ENCODE measurements around the gene PHRF1. TPM values are rescaled to one million over a fixed set of nuclear protein-coding genes. Genes with fewer than 3 reads are reported as not detected.

The PHRF1 gene
- total and polyA plus RNA-seq, 9 donors: 3.8 to 34.2 (median 28.8) TPM

DNA sequence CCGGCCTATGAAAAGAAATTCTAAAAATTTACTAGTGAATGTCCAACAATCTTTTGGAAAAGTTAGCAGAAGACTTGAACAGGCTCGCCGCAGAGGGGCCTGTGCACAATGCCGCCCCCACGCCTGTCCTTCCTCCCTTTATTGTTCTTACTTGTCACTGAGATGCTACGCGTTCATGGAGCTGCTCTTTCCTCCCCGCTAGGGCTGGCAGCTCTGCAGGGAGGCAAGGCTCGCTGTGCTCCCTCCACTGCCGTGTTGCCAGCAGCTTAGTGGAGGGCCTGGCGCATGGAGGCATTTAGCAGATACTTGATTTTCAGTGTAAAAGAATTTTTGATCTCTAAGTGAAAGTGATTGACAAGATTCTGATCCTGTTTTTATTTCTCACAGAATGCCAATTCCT, 14.7 kb downstream of the PHRF1 start:
- Histone ChIP-seq H3K27me3 (no peaks in the 10 kb centered on the region), H3K27ac (no peak overlapping the region), H3K4me3 (no peak overlapping the region), H3K4me1 (ENCODE audit: insufficient read depth) (no peaks in the 10 kb centered on the region), H3K36me3 (no peaks in the 10 kb centered on the region), H3K9me3 (no peaks in the 10 kb centered on the region)
- TF ChIP-seq, protein P1, sequence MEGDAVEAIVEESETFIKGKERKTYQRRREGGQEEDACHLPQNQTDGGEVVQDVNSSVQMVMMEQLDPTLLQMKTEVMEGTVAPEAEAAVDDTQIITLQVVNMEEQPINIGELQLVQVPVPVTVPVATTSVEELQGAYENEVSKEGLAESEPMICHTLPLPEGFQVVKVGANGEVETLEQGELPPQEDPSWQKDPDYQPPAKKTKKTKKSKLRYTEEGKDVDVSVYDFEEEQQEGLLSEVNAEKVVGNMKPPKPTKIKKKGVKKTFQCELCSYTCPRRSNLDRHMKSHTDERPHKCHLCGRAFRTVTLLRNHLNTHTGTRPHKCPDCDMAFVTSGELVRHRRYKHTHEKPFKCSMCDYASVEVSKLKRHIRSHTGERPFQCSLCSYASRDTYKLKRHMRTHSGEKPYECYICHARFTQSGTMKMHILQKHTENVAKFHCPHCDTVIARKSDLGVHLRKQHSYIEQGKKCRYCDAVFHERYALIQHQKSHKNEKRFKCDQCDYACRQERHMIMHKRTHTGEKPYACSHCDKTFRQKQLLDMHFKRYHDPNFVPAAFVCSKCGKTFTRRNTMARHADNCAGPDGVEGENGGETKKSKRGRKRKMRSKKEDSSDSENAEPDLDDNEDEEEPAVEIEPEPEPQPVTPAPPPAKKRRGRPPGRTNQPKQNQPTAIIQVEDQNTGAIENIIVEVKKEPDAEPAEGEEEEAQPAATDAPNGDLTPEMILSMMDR (IDR thresholded peaks at IDR 0.05): no peak
- no peak for TF ChIP-seq EP300 (IDR thresholded peaks at IDR 0.05)
- no peak for TF ChIP-seq POLR2A (IDR thresholded peaks at IDR 0.05)
- DNase-seq: no peak
- WGBS, 3 donors: 74 to 79% (median 78%) methylated on average over 11 of the region's 11 CpGs
- intact Hi-C loops (cut with DNase I): no loop called here

DNA sequence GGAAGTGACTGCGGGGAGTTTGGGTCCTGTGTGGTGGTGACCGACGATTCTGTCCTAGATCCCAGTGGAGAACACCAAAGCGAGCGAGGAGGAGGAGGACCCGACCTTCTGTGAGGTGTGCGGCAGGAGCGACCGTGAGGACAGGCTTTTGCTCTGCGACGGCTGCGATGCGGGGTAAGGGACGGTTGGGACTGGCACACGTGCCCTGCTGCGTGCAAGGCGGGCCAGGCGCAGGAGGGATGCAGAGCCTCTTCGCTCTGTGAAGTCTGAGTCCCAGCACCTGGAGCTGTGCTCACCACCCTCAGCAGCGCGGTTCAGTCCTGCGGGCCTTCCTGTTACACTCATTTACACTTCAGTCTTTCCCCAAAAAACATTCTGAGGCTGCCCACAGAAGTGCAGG, 16.2 kb downstream of the PHRF1 start:
- Histone ChIP-seq H3K27ac (no peak overlapping the region), H3K4me1 (ENCODE audit: insufficient read depth) (no peaks in the 10 kb centered on the region), H3K4me3 (no peak overlapping the region), H3K27me3 (no peaks in the 10 kb centered on the region), H3K9me3 (no peaks in the 10 kb centered on the region), H3K36me3 (no peaks in the 10 kb centered on the region)
- TF ChIP-seq, protein P1 (IDR thresholded peaks at IDR 0.05): no peak
- TF ChIP-seq EP300 (IDR thresholded peaks at IDR 0.05) (no peak), POLR2A (IDR thresholded peaks at IDR 0.05) (no peak)
- 94 to 96% (median 95%) methylated on average over 22 of the region's 22 CpGs for WGBS, 3 donors
- intact Hi-C loops (cut with DNase I): no loop called here
- no peak for DNase-seq

DNA sequence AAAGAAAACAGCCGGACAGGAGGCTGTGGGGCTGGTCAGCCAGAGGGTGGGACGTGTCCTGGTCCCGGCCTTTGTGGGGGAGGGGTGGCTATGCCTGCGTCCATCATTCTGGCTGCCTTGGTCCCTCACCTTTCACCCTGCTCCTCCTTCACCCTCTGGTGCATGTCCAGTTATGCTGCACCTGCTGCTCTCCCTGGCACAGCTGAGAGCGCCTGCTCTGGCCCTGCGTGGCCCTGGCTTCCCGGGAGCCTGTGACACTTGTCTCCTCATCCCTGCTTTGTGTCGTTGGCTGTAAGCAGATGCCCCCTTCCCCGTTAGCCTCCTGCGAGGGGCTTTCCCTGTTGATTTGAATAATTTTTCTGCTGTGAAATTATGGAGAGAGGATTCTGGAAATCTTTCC, 16.6 kb downstream of the PHRF1 start:
- Histone ChIP-seq H3K36me3 (no peaks in the 10 kb centered on the region), H3K4me3 (no peak overlapping the region), H3K27me3 (no peaks in the 10 kb centered on the region), H3K4me1 (ENCODE audit: insufficient read depth) (no peaks in the 10 kb centered on the region), H3K9me3 (no peaks in the 10 kb centered on the region), H3K27ac (no peak overlapping the region)
- DNase-seq: no peak
- WGBS, 3 donors: 81 to 90% (median 84%) methylated on average over 10 of the region's 10 CpGs
- TF ChIP-seq POLR2A (IDR thresholded peaks at IDR 0.05) (no peak), EP300 (IDR thresholded peaks at IDR 0.05) (no peak)
- TF ChIP-seq, protein P1 (IDR thresholded peaks at IDR 0.05): no peak
- intact Hi-C loops (cut with DNase I): no loop called here

DNA sequence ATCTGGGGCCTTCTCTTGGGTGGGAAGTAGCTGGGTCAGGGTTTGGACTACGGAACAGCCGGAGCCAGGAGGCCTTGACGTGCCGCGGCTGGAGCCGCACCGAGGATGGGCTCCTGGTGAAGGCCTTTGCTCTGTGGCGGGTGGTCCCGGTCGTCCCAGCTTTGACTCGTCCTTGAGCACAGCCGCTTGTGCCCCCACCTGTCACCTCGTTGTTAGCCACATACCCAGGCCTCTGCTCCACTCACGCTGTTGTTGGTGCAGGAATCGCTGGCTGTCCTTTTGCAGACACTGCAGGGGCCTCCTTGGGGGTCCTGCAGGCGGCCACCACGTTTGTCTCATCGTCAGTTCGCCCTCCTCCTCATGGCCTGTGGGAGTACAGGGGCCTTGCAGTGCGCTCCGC, 17.1 kb downstream of the PHRF1 start:
- H3K27me3 ChIP-seq: no peaks in the 10 kb centered on the region
- no peaks in the 10 kb centered on the region for H3K36me3 ChIP-seq
- intact Hi-C loops (cut with DNase I): no loop called here
- H3K4me1 ChIP-seq (ENCODE audit: insufficient read depth): no peaks in the 10 kb centered on the region
- H3K27ac ChIP-seq: no peak overlapping the region
- 78 to 84% (median 81%) methylated on average over 21 of the region's 21 CpGs for WGBS, 3 donors
- H3K9me3 ChIP-seq: no peaks in the 10 kb centered on the region
- no peak for DNase-seq
- TF ChIP-seq POLR2A (IDR thresholded peaks at IDR 0.05) (no peak), EP300 (IDR thresholded peaks at IDR 0.05) (no peak)
- TF ChIP-seq, protein P1 (IDR thresholded peaks at IDR 0.05): no peak
- no peak overlapping the region for H3K4me3 ChIP-seq

DNA sequence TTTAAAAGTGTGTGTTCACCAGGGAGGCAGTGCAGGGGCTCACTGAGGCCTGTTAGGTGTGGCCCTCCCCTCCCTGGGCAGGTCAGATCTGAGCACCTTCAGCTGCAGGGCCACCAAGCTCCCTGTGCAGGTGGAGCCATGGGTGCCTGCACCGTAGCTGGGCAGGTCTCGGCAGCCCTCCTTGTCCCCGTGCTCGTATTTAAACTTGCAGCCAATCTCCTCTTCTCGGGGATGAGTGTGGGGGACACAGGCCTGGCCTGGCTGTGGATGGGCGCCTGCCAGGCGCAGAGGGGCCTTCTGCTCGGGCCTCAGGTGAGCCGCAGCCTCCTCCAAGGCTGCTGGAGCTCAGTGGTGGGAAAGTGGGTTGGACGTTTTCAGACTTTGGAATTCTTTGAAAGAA, 19.1 kb downstream of the PHRF1 start:
- WGBS, 3 donors: 87 to 89% (median 88%) methylated on average over 10 of the region's 10 CpGs
- Histone ChIP-seq H3K4me1 (ENCODE audit: insufficient read depth) (no peaks in the 10 kb centered on the region), H3K27ac (no peak overlapping the region), H3K4me3 (no peak overlapping the region), H3K36me3 (no peaks in the 10 kb centered on the region), H3K9me3 (no peaks in the 10 kb centered on the region), H3K27me3 (no peaks in the 10 kb centered on the region)
- TF ChIP-seq EP300 (IDR thresholded peaks at IDR 0.05) (no peak), POLR2A (IDR thresholded peaks at IDR 0.05) (no peak)
- TF ChIP-seq, protein P1 (IDR thresholded peaks at IDR 0.05): no peak
- intact Hi-C loops (cut with DNase I): no loop called here
- no peak for DNase-seq

Data from ovary (tissue), 9 donors.